ENCODE data around the gene HOXD8. TPM values are rescaled to one million over a fixed set of nuclear protein-coding genes. Genes with fewer than 3 reads are reported as not detected.
A peak's percentile ranks its signal among the peaks of the same experiment; 100 is the strongest.

The HOXD8 gene
- total and polyA plus RNA-seq, 2 of the 8 experiments (the other 6 are each of a cell fraction or from before 2014, with no cell fraction given), result not detected

DNA sequence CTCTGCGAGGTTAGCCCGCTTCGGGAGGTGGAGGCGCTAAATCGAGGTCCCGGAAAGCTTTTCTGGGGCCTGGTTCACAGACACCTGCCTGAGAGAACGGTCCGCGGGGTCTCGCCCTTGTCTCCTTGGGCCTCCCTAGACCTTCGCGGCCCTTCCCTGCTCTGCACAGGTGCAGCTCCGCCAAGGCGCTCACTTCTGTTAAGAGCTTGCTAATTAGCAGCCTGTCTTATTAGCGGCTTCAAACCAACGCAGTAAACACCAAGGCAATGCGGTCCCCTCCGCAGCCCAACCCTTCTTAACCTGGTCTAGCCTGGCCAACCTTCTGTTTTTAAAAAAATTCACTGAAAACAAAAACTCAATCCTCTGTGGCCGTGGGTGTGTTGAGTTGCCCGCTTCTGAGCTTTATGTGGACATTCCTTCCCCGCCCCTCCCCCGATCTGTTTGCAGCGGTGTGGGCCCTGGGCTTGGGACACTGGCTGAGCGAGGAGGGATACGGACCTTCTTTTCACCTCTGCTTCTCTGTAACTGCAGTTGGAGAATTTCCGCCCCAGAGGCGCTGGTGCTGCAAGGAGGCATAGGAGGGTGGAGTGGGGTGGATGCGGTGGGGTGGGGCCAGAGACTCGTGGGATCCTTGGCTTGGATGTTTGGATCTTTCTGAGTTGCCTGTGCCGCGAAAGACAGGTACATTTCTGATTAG, 18.4 kb downstream of the HOXD8 start:
- peaks cover 0 to 10% (median 2%) of the 10 kb centered on the region in 4 experiments; a peak in 4 of 7 replicates for H3K4me1 ChIP-seq (replicated peaks in 1 of 4; ENCODE audit: control insufficient read depth in 3 of 4, insufficient read depth in 4 of 4, low read length in 3 of 4)
- no peak overlapping the region for H3K56ac ChIP-seq (replicated peaks; ENCODE audit: insufficient read length, low read depth, low read length)
- no peak overlapping the region for H4K5ac ChIP-seq (ENCODE audit: insufficient read length, low read depth, low read length)
- no peak overlapping the region for H2BK5ac ChIP-seq (ENCODE audit: low read depth, low read length)
- peak in 1 of 2 experiments; percentile 54 for DNase-seq (ENCODE audit: low read depth in 1 of 2, low spot score in 2 of 2)
- H3K4me2 ChIP-seq (ENCODE audit: insufficient read depth in 1 of 2, low read depth in 2 of 2, low read length in 2 of 2), result peak overlapping the region; percentile 10 to 29; a peak in 3 of 4 replicates
- H2AFZ ChIP-seq (ENCODE audit: low read length), result no peak overlapping the region
- H2BK20ac ChIP-seq (ENCODE audit: low read length), result no peak overlapping the region
- no peak overlapping the region; the same call in 1 of the 2 replicates for H4K8ac ChIP-seq (ENCODE audit: extremely low read depth, insufficient read depth, low read length)
- no peaks in the 10 kb centered on the region; a peak in 1 of 4 replicates for H3K9me3 ChIP-seq (ENCODE audit: insufficient read depth in 2 of 2, low read depth in 1 of 2, low read length in 1 of 2)
- H2BK15ac ChIP-seq (ENCODE audit: low read length), result no peak overlapping the region
- H3K4me3 ChIP-seq (ENCODE audit: extremely low read depth in 1 of 4, insufficient read depth in 2 of 4, low read depth in 3 of 4, low read length in 4 of 4), result no peak overlapping the region
- no peak for FAIRE-seq
- CTCF ChIA-PET (ENCODE audit: partially characterized antibody), result interaction anchor here (1.0 to 9.2 kb wide), 6 partner anchors 8 to 491 kb away, joined by 3 to 119 read pairs (median 4); no protein-coding TSS in a partner anchor
- no peak overlapping the region for H3K9ac ChIP-seq (replicated peaks in 1 of 4; ENCODE audit: extremely low read depth in 1 of 4, low read depth in 3 of 4, low read length in 3 of 4)
- TF ChIP-seq RBBP5 (IDR thresholded peaks at IDR 0.05; ENCODE audit: borderline replicate concordance, low read depth, low read length) (no peak), EZH2 (IDR thresholded peaks at IDR 0.05; ENCODE audit: low read depth, low read length, severe bottlenecking) (peak; percentile 83), SUZ12 (IDR thresholded peaks at IDR 0.05; ENCODE audit: low read length) (peak; percentile 80)
- POLR2A ChIA-PET (ENCODE audit: partially characterized antibody), result no interaction called here
- peaks cover 2% of the 10 kb centered on the region; the same call in 1 of the 2 replicates for H3K23me2 ChIP-seq (ENCODE audit: low read depth, low read length)
- H3K23ac ChIP-seq (ENCODE audit: insufficient read length), result no peak overlapping the region
- H3K79me2 ChIP-seq (ENCODE audit: control insufficient read depth in 1 of 2, insufficient read depth in 2 of 2, low read length in 2 of 2), result no peaks in the 10 kb centered on the region
- H2BK120ac ChIP-seq (replicated peaks; ENCODE audit: low read depth, low read length), result no peak overlapping the region
- WGBS, 2 experiments (ENCODE audit: extremely low coverage in 1 of 2, insufficient coverage in 1 of 2, insufficient read length in 1 of 2, insufficient replicate concordance in 2 of 2, low coverage in 1 of 2, low lambda C conversion rate in 2 of 2, missing lambda C conversion rate in 1 of 2), result 10% methylated on average over 29 of the region's 31 CpGs; no CpG with 5 or more reads in 1 of the 2 experiments
- H2AK5ac ChIP-seq (ENCODE audit: low read depth, low read length), result no peak overlapping the region; the same call in 1 of the 2 replicates
- H3K36me3 ChIP-seq (ENCODE audit: control insufficient read depth in 2 of 4, insufficient read depth in 4 of 4, low read length in 3 of 4), result peaks cover 0 to 11% (median 0%) of the 10 kb centered on the region in 4 experiments; a peak in 1 of 8 replicates
- no peak overlapping the region for H3K4ac ChIP-seq (replicated peaks; ENCODE audit: insufficient read length, low read depth, low read length)
- no peak overlapping the region for H3K27ac ChIP-seq (ENCODE audit: low read depth, low read length)
- no peak overlapping the region for H3K14ac ChIP-seq (ENCODE audit: insufficient read length)
- peaks cover 95 to 100% (median 99%) of the 10 kb centered on the region in 4 experiments for H3K27me3 ChIP-seq (replicated peaks in 1 of 4; ENCODE audit: control insufficient read depth in 3 of 4, extremely low read depth in 1 of 4, insufficient read depth in 3 of 4, low read length in 3 of 4)
- no peak overlapping the region for H3K18ac ChIP-seq (ENCODE audit: extremely low read depth, low read length)
- H4K91ac ChIP-seq (replicated peaks; ENCODE audit: insufficient read length, low read length), result no peak overlapping the region
- H4K20me1 ChIP-seq (replicated peaks in 1 of 2; ENCODE audit: control insufficient read depth in 1 of 2, insufficient read depth in 2 of 2, low read length in 2 of 2), result peaks cover 15 to 30% of the 10 kb centered on the region in 2 experiments
- no peak overlapping the region; the same call in 1 of the 2 replicates for H2BK12ac ChIP-seq (ENCODE audit: low read depth, low read length)
- no peaks in the 10 kb centered on the region for H3K79me1 ChIP-seq (ENCODE audit: low read depth, low read length)
